Spinal cord (tissue), 4 donors: Measurements from ENCODE around the gene NSD1. TPM values are rescaled to one million over a fixed set of nuclear protein-coding genes. Genes with fewer than 3 reads are reported as not detected.

Experiments
- polyA plus RNA-seq, 2 donors: library from polyadenylated mRNA; unstranded; fragments of 120-200 nt; gene quantifications; one replicate each; pipeline ENCODE4 v1.2.1, GENCODE V29; 2013; ENCODE audit not compliant: insufficient read length in 2 of 2
- total RNA-seq, 2 donors: library from RNA; depleted of rRNA in 1 of 2; stranded (reverse); fragments of 120-200 nt in 1 of 2; fragments of >200 nt in 1 of 2; gene quantifications; one replicate each; pipeline versions ENCODE4 v1.2.3 to v1.2.4, GENCODE V29; 2013 to 2014

The NSD1 gene
- total and polyA plus RNA-seq, 4 donors: 43.0 to 77.2 (median 58.7) TPM

Other genes with a start within 250 kb of the NSD1 start
- gene HK3, start 234.4 kb upstream of the NSD1 start, total RNA-seq: 1 to 10 TPM in 1 of 2 donors, under 1 TPM in 1; 0.66 to 4.9 TPM
- 1 to 10 TPM in 1 of 2 donors, under 1 TPM in 1; 0.74 to 1.6 TPM for gene HK3, start 234.4 kb upstream of the NSD1 start, polyA plus RNA-seq
- gene UIMC1, start 127.0 kb upstream of the NSD1 start, total RNA-seq: 10 to 100 TPM; 37.7 to 51.8 TPM
- 10 to 100 TPM; 28.2 to 38.7 TPM for gene UIMC1, start 127.0 kb upstream of the NSD1 start, polyA plus RNA-seq
- 10 to 100 TPM; 27.4 to 36.4 TPM for gene ZNF346, start 111.1 kb upstream of the NSD1 start, total RNA-seq
- gene ZNF346, start 111.1 kb upstream of the NSD1 start, polyA plus RNA-seq: 10 to 100 TPM; 29.0 to 43.9 TPM
- gene FGFR4, start 46.9 kb upstream of the NSD1 start, total RNA-seq: 1 to 10 TPM; 1.1 to 3.6 TPM
- 1 to 10 TPM; 4.8 to 8.0 TPM for gene FGFR4, start 46.9 kb upstream of the NSD1 start, polyA plus RNA-seq
- gene RAB24, start 169.9 kb downstream of the NSD1 start, total RNA-seq: 10 to 100 TPM; 15.5 to 28.3 TPM
- gene RAB24, start 169.9 kb downstream of the NSD1 start, polyA plus RNA-seq: 10 to 100 TPM; 49.8 to 58.9 TPM
- gene PRELID1, start 170.0 kb downstream of the NSD1 start, total RNA-seq: 100 to 1,000 TPM in 1 of 2 donors, 10 to 100 TPM in 1; 35.2 to 101 TPM
- 100 to 1,000 TPM; 115 to 116 TPM for gene PRELID1, start 170.0 kb downstream of the NSD1 start, polyA plus RNA-seq
- gene MXD3, start 178.1 kb downstream of the NSD1 start, total RNA-seq: 10 to 100 TPM in 1 of 2 donors, 1 to 10 TPM in 1; 4.9 to 20.2 TPM
- 10 to 100 TPM; 21.7 to 30.4 TPM for gene MXD3, start 178.1 kb downstream of the NSD1 start, polyA plus RNA-seq
- 100 to 1,000 TPM in 1 of 2 donors, 10 to 100 TPM in 1; 96.6 to 152 TPM for gene LMAN2, start 217.9 kb downstream of the NSD1 start, total RNA-seq
- gene LMAN2, start 217.9 kb downstream of the NSD1 start, polyA plus RNA-seq: 10 to 100 TPM; 90.3 to 96.1 TPM
- gene RGS14, start 224.2 kb downstream of the NSD1 start, total RNA-seq: 10 to 100 TPM in 1 of 2 donors, 1 to 10 TPM in 1; 7.5 to 14.4 TPM
- 10 to 100 TPM in 1 of 2 donors, 1 to 10 TPM in 1; 9.3 to 11.5 TPM for gene RGS14, start 224.2 kb downstream of the NSD1 start, polyA plus RNA-seq